BE2C (cell line): ENCODE measurements around the gene SH3GL1.

ENCODE experiments used
- DNase-seq: peaks from one replicate; pipeline ENCODE4 v3.0.0-alpha.2; 2020
- H3K27me3 ChIP-seq: fragments of 250-450 bp; sonication (Bioruptor Pico); 2 replicates; pipeline ENCODE4 v1.5.1; 2020; ENCODE audit warnings: mild to moderate bottlenecking
- H3K36me3 ChIP-seq: fragments of 250-450 bp; sonication (Bioruptor Pico); 2 replicates; pipeline ENCODE4 v1.5.1; 2020; ENCODE audit warnings: mild to moderate bottlenecking
- H3K4me1 ChIP-seq: fragments of 250-450 bp; sonication (Bioruptor Pico); 2 replicates; pipeline ENCODE4 v1.5.1; 2020
- H3K4me3 ChIP-seq: 2 replicates; pipeline ENCODE4 v1.5.1; 2011; ENCODE audit warnings: low read depth, low read length
- H3K9me3 ChIP-seq: fragments of 250-450 bp; sonication (Bioruptor Pico); 2 replicates; pipeline ENCODE4 v1.5.1; 2020
- TF ChIP-seq, protein P1 (sequence below): IDR thresholded peaks from 2 replicates; pipeline ENCODE4 v1.5.1; 2012; ENCODE audit warnings: mild to moderate bottlenecking, low read depth, low read length

The SH3GL1 gene

DNA sequence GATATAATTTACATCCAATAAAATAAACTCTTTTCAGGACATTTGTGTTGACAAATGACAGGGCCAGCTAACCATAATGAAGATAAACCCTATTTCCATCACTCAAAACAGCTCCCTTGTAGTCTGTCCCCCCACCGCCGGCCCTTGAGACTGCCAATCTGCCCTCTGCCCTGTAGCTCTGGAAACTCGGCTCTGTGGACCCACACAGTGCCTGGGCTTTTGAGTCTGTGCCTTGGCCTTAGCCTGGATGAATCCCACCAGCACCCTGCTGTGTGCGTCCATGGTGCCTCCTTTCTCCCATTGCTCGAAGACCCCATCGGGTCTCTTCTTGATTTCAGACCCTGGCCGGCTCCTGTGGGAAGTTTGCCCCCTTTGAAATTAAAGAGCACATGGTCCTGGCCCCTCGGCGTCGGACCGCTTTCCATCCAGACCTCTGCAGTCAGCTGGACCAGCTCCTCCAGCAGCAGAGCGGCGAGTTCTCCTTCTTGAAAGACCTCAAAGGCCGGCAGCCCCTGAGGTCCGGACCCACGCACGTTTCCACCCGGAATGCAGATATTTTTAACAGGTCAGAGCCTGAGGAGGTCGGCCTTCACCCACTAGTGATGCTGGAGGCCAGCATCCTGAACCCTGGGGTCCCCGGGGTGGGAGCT is 28.1 kb upstream of the SH3GL1 start:
- Histone ChIP-seq H3K36me3 (peaks cover 82% of the 10 kb centered on the region), H3K9me3 (no peaks in the 10 kb centered on the region), H3K4me3 (no peak overlapping the region), H3K27me3 (no peaks in the 10 kb centered on the region), H3K4me1 (no peaks in the 10 kb centered on the region)
- DNase-seq, result no peak
- TF ChIP-seq, protein P1, sequence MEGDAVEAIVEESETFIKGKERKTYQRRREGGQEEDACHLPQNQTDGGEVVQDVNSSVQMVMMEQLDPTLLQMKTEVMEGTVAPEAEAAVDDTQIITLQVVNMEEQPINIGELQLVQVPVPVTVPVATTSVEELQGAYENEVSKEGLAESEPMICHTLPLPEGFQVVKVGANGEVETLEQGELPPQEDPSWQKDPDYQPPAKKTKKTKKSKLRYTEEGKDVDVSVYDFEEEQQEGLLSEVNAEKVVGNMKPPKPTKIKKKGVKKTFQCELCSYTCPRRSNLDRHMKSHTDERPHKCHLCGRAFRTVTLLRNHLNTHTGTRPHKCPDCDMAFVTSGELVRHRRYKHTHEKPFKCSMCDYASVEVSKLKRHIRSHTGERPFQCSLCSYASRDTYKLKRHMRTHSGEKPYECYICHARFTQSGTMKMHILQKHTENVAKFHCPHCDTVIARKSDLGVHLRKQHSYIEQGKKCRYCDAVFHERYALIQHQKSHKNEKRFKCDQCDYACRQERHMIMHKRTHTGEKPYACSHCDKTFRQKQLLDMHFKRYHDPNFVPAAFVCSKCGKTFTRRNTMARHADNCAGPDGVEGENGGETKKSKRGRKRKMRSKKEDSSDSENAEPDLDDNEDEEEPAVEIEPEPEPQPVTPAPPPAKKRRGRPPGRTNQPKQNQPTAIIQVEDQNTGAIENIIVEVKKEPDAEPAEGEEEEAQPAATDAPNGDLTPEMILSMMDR, result no peak

DNA sequence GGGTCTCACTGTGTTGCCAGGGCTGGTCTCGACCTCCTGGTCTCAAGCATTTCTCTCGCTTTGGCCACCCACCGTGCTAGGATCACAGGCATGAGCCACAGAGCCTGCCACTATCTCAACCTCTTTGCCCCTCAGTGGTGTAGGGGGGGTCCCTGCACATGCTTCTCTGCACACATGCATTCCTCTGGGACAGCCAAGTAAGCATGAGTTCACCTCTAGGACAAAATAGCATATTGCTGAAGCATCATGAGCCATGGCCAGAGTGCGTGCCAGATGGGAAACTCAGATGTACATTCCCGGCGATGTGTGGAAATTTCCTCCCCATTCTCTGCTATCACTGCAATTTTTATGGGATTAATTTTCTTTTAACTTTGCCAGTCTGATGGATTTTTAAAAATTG is 25.2 kb upstream of the SH3GL1 start:
- Histone ChIP-seq H3K4me3 (no peak overlapping the region), H3K27me3 (no peaks in the 10 kb centered on the region), H3K4me1 (no peaks in the 10 kb centered on the region), H3K36me3 (peaks cover 76% of the 10 kb centered on the region), H3K9me3 (no peaks in the 10 kb centered on the region)
- TF ChIP-seq, protein P1, result no peak
- no peak for DNase-seq

DNA sequence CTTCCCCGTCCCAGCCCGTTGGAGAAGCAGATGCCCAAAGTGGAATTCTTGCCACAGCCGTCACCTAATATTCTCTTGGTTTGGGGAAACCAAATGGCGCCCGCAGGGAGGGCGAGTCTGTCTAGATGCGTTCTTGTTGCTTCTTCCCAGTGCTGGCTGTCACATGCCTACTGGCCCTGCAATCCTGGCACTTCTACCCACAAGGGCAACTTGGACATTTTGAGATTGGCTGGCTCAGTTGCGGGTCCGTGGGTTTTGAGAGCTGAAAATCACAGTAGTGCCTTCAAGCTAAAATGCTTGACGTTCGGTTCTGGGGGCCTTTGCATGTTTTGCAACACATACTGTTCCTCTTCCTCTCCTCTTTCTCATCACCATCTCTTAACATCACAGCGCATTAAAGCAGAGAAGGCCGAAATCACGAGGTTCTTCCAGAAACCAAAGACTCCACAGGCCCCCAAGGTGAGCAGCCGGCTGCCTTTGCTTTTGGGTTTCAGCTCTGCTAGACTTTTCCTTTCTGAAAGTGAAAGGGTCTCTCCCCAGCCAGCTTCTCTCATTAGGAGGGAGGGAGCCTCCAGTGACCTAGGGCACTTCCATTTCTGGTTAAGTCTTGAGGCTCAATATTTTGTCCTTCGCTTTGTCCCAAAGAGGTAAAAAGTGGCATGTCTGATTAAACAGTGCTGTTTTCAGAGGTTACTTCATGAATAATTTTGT is 23.2 kb upstream of the SH3GL1 start:
- no peaks in the 10 kb centered on the region for H3K9me3 ChIP-seq
- H3K27me3 ChIP-seq, result no peaks in the 10 kb centered on the region
- H3K36me3 ChIP-seq, result peaks cover 71% of the 10 kb centered on the region
- TF ChIP-seq, protein P1, result no peak
- no peak for DNase-seq
- no peaks in the 10 kb centered on the region for H3K4me1 ChIP-seq
- H3K4me3 ChIP-seq, result no peak overlapping the region

DNA sequence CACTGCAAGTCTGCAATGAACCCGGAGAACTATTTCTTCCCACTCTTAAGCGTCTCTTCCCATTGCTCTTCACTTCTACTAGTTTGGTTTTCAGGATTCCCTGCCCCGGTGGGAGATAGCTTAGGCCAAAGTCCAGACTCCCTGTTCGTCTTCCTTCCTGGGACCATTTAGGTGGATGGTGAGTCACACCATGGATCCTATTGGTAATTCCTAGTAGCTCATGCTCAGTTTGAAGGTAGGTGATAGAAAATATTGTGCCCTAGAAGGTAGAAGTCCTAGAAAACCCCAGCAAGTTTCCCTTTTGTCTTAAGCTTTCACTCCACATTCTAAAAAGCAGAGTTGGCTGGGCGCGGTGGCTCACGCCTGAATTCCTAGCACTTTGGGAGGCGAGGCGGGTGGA is 15.9 kb upstream of the SH3GL1 start:
- Histone ChIP-seq H3K9me3 (no peaks in the 10 kb centered on the region), H3K4me1 (no peaks in the 10 kb centered on the region), H3K27me3 (no peaks in the 10 kb centered on the region), H3K4me3 (no peak overlapping the region), H3K36me3 (peaks cover 80% of the 10 kb centered on the region)
- TF ChIP-seq, protein P1, result no peak
- no peak for DNase-seq

DNA sequence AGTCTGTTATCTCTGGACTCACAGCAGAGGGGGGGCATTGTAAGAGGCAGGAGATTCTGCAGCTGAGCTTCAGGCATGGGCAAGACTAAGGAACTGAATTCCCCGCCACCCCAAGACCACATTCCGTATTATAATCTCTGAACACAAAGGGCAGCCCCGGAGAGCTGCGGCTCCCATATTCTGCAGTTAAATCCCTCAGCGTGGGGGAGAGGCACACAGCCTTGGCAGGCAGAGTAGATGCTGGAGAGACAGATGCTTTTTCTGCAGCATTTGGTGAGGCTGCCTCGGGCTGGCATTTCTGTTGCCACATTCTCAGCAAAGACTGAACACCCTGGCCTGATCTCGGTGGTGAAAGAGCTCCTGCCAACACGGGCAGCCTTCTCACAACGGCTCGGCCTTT is 15.0 kb upstream of the SH3GL1 start:
- no peaks in the 10 kb centered on the region for H3K9me3 ChIP-seq
- H3K4me1 ChIP-seq, result no peaks in the 10 kb centered on the region
- TF ChIP-seq, protein P1, result no peak
- H3K36me3 ChIP-seq, result peaks cover 82% of the 10 kb centered on the region
- no peaks in the 10 kb centered on the region for H3K27me3 ChIP-seq
- DNase-seq, result no peak
- H3K4me3 ChIP-seq, result no peak overlapping the region

DNA sequence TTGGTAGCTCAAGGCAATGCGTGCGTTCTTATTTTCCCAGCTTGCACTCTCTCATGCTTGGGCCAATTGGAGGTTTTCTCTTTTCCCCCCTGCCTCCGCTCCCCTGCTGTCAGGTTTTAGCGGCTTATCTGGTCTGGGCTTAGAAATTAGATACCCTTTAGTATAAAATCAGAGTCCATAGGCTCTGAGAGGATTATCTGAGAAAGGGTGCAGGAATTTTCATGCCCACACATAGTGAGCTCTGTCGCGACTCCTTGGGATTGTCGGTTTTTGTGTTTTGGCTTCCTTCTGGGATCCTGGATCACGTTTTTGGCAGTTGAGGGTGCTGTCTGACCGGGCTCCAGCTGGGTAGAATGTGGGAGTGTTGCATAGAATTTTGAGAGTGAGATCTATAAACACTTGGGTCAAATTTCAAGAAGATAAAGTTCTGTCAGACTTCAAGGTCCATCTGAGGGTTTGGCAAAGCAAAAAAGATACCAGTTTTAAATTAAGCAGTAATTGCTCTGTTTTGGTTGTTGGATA is 14.5 kb upstream of the SH3GL1 start:
- peaks cover 83% of the 10 kb centered on the region for H3K36me3 ChIP-seq
- TF ChIP-seq, protein P1, result no peak

More for the DNA sequence above, 14.5 kb upstream of the SH3GL1 start:
- no peaks in the 10 kb centered on the region for H3K4me1 ChIP-seq
- no peak overlapping the region for H3K4me3 ChIP-seq
- no peaks in the 10 kb centered on the region for H3K9me3 ChIP-seq
- H3K27me3 ChIP-seq, result no peaks in the 10 kb centered on the region
- DNase-seq, result no peak
